Measurements from ENCODE around the gene SLC4A4. TPM values are rescaled to one million over a fixed set of nuclear protein-coding genes. Genes with fewer than 3 reads are reported as not detected.

Gene SLC4A4
- polyA plus RNA-seq, 3 donors, result 72.6 to 73.7 (median 72.6) TPM

DNA sequence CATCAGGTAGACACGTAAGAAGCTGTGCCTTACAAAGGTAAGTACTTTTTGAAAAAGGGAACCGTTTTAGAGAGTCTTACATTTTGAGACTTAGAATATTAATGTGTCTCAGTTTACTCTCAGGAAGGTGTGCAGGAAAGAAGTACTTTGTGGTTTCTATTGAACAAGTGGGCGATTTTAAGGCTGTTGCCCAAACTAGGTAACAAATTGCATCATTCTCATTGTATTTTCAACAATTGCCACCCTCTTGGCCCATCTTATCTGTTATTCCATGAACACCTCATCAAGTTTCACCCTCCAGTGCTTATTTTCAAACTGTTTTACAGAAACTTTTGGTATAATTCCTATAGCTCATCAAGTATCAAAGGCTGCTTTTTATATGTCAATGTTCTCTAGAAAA, 158.3 kb downstream of the SLC4A4 start:
- no peak for DNase-seq (ENCODE audit: extremely low read depth in 1 of 11, low read depth in 9 of 11, low spot score in 4 of 11)

DNA sequence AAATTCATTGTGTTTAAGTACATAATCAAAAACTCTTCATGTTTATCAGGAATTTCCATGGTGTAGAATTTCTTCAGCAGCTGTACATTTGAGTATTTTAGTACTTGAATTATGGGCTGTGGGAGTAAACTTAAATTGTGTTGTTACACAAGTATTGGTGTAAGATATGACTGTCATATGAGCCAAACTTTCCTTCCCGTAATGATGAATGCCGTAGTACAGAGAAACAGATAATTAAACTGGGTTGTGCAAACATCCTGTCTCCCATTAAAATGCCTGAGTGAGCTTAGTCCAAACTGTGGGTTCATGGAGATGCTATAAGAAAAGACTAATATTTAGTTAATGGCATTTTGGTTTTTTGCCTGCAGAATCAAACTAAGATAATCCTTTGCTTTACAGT, 159.2 kb downstream of the SLC4A4 start:
- DNase-seq (ENCODE audit: extremely low read depth in 1 of 11, low read depth in 9 of 11, low spot score in 4 of 11), result peak in 5 of 11 donors; percentile 3 to 20 (median 12)

DNA sequence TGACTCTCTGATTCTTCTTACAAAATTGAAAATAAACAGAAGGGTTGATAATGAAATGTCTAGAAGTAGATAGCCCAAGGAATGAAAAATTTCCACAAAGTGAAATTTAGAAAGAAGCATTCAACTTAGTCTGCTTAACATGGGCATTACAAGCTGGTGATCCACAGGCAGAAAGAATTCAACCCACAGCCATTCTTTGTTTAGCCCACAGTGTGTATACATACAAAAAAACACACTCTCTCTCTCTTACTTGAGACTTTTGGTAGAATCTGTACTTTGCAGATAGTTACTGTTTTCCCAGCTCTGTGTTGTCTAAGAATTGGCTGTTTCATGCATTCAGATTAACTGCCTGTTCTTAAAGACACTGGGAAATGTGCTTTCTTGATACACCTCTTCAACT, 159.8 kb downstream of the SLC4A4 start:
- no peak for DNase-seq (ENCODE audit: extremely low read depth in 1 of 11, low read depth in 9 of 11, low spot score in 4 of 11)

DNA sequence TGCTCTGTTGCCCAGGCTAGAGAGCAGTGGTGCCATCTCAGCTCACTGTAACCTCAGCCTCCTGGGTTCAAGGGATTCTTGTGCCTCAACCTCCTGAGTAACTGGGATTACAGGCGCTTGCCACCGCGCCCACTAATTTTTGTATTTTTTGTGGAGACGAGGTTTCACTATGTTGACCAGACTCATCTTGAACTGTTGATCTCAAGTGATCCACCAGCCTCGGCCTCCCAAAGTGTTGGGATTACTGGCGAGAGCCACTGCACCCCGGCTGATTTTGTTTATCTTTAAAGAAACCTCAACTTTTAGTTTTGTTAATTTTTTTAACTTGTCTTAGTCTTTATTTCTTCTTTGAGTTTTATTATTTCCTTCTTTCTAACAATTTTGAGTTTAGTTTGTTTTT, 163.2 kb downstream of the SLC4A4 start:
- no peak for DNase-seq (ENCODE audit: extremely low read depth in 1 of 11, low read depth in 9 of 11, low spot score in 4 of 11)

DNA sequence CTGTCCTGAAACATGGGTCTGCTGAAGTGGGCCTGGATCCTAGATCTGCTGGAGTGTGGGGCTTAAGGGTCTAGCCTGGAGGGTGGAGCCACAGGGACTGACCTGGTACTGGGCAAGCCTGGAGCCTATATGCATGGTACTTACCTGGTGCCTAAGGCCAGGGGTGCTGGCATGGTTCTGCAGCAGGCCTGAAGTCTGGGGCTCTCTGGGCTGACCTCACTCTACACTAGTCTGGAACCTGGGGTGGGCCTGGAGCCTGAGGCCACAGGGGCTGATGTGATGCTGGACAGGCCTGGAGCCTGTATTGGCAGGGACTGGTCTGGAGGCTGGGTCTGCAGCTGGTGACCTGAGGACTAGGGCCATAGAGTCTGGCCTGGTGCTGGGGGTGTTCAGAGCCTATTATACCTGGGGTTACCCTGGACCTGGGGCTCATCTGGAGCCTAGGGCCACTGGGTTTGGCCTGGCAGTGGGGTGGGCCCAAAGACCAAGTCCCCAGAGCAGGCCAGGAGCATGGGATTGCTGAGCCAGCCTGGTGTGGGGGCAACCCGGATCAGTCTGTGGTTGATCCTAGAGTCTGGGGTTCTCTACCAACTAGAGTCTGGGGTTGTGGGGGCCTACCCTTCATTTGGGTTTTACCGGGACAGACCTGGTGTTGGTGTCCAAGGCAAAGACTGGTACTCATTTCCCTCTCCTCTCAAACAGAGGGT, 179.6 kb downstream of the SLC4A4 start:
- no peak for DNase-seq (ENCODE audit: extremely low read depth in 1 of 11, low read depth in 9 of 11, low spot score in 4 of 11)

DNA sequence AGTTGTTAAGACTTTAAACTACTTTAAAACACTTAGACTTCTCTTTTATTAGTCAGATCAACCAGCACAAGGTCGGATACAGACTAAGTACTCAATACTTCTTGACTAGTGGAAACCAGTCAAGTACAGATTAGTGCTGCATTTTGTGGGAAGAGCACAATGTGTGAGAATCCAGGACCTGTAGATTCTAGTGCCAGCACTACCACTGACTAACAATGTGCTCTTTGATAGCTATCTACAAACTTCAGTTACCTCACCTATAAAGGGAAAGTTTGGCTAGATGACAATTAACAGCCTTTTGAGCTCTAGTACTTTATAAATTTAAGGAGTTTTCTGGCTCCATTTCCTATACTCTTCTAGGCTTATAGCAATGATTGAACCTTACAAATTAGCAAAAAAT, 181.5 kb downstream of the SLC4A4 start:
- DNase-seq (ENCODE audit: extremely low read depth in 1 of 11, low read depth in 9 of 11, low spot score in 4 of 11), result no peak

DNA sequence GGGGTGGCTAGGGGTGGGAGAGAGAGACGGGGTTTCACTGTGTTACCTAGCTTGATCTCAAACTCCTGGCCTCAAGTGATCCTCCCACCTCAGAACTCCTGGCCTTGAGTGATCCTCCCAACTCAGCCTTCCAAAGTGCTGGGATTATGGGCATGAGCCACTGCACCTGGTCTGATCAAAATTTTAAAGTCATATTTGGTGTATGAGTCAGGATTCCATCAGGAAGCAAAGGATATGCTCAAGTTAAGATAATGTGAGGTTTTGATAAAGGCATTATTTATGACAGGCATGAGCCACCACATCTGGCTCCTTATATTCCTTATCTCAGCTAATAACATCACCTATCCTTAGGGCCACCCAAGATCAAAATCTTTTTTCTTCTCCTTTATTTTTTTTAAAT, 182.0 kb downstream of the SLC4A4 start:
- no peak for DNase-seq (ENCODE audit: extremely low read depth in 1 of 11, low read depth in 9 of 11, low spot score in 4 of 11)

DNA sequence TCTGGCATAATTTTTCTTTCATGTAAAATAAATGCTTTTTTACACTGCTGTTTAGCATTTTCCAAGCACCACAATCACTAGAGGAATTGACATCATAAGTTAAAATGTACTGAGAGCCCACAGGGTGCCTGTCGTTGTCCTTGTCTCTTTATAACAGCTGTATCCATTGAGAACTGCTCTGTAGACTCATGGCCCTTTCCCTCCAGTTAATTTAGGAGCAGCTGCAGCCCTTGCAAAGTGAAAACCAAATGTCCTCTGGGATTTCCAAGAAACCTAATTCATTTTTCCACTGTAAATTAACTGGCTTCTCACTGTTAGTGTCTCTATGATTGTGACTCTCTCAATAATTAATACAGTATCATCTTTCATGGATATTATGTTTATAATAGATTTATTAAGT, 185.9 kb downstream of the SLC4A4 start:
- DNase-seq (ENCODE audit: extremely low read depth in 1 of 11, low read depth in 9 of 11, low spot score in 4 of 11), result no peak

DNA sequence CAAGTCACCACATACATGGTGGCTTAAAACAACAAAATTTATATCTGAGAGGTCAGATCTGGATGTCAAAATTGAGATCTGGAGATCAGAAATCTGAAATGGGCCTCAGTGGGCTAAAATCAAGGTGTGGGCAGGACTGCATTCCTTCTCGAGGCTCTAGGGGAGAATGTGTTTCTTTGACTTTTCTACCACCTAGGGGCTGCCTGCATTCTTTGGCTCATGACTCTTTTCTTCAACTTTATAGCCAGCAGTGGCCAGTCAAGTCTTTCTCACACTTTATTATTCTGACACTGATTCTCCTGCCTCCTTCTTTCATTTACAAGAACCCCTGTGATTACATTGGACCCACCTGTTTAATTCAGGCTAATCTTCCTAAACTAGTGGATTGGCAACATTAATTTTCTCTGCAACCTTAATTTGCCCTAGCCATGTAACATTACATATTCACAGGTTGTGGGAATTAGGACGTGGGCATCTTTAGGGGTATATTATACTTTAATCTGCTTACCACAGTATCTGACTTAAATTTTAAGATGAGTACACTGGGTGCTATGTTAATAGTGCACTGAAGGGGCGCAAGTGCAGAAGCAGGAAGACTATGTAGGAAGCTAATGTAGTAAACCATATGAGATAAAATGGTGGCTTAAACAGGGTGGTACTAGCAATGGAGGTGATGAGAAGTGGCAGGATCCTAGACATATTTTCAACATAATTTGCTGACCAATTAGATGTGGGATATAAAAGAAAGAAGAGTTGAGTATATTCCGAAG, 188.0 kb downstream of the SLC4A4 start:
- no peak for DNase-seq (ENCODE audit: extremely low read depth in 1 of 11, low read depth in 9 of 11, low spot score in 4 of 11)

DNA sequence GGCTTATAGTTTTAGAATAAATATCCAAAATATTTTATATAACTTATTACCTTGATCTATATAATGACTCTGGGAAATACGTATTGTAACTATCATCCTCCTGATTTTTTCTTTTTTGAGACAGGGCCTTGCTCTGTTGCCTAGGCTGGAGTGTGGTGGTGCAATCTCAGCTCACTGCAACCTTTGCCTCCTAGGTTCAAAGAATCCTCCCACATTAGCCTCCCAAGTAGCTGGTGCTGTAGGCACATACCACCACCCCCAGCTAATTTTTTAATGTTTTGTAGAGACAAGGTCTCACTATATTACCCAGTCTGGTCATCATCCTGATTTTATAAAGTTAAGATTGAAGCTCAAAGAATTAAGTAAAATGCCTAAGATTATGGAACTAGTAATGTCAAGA, 193.6 kb downstream of the SLC4A4 start:
- no peak for DNase-seq (ENCODE audit: extremely low read depth in 1 of 11, low read depth in 9 of 11, low spot score in 4 of 11)

DNA sequence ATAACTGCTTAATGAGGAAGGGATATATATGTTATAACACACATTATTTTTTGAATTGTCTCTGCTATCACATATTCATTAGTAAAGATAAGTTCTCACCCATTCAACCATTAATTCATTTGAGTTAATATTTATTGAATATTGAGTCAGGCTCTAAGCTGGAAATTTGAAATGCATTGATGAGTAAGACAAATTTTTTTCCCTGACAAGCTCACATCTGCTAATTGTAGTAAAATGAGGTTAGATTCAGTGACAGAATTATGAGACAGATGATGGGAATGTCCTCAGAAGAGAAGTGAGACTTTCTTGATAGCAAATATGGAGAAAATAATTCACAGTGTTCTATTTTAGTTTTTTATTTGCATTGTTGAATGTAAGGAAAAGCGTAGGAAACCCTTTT, 194.3 kb downstream of the SLC4A4 start:
- DNase-seq (ENCODE audit: extremely low read depth in 1 of 11, low read depth in 9 of 11, low spot score in 4 of 11), result no peak

DNA sequence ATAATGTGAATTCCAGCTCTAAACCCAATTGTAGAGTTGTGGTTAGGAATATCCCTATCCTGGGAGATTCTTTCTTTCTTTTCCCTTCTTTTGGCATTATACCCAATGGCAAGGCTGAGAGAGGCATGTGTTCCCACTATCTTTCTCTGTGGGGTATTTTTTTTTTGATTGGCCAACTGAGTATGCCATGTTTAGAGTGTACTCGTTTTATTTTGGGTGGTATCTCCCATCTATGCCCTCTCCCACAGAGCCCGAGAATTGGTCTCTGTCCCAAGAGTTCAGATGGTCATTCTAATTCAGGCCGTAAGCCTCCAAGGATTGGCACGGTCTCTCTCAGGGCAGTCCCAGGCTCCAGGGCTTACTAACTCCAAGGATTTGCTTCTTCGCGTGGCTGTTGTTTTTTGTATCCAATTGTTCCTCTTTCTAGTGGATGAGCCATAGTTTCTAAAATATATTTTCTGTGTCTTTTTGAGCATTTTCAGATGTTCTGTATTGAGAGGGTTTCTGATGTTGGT, 198.8 kb downstream of the SLC4A4 start:
- no peak for DNase-seq (ENCODE audit: extremely low read depth in 1 of 11, low read depth in 9 of 11, low spot score in 4 of 11)

DNA sequence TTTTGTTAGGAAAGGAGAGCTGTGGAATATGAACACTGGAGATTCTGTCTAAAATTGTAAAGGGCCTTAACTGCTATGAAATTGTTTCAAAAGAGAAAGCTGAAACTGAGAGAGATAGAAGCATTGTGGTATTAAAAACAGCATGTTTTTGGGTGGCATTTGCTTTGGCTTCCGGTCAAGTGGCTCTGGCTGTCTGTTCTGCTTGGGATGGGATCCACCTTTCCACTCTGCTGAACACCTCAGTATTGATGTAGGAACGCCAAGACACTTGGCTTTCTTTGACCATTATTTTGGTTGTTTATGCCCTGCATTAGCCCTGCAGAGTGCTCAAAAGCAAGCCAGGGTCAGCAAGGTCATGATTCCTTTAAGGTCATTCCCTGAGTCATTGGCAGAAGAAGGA, 199.7 kb downstream of the SLC4A4 start:
- DNase-seq (ENCODE audit: extremely low read depth in 1 of 11, low read depth in 9 of 11, low spot score in 4 of 11), result no peak

DNA sequence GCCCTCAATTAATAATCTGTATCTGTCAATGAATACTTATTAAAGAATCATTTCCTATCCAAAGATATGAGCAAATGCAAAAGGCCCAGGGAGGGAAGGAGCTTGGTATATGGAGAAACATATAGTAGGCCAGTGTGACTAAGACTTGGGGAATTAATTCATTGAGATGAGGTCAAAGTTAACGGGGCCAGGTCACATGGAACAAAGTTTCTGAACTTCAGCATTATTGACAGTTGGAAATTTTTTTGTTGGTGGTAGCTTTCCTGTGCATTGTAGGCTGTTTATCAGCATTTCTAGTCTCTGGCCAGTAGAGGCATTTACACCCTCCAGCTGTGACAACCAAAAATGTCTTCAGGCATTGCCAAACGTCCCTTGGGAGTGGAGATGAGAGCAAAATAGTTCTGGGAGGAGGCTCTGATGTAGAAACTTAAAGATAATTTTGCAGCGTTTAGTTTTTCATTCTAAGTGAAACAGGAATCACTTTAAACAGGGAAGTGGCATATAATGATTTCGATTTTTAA, 202.0 kb downstream of the SLC4A4 start:
- no peak for DNase-seq (ENCODE audit: extremely low read depth in 1 of 11, low read depth in 9 of 11, low spot score in 4 of 11)

DNA sequence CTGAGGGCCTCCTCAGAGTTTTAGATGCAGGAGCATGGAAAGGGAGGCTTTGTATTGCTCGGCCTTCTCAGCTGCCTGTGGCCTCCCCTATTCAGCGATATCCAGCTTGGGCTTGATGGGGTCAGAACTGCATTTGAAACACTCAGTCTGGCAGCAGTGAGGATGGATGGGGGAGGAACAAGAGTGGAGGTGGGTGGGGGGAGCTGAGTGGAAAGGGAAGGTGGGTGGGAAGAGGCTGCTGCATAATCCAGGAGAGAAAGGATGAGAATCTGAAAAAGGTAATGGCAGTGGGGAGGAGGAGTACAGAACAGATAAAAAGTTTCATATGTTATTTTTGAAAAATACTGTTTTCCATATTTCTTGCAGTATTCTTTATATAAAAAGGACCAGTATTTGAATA, 202.7 kb downstream of the SLC4A4 start:
- DNase-seq (ENCODE audit: extremely low read depth in 1 of 11, low read depth in 9 of 11, low spot score in 4 of 11), result no peak

DNA sequence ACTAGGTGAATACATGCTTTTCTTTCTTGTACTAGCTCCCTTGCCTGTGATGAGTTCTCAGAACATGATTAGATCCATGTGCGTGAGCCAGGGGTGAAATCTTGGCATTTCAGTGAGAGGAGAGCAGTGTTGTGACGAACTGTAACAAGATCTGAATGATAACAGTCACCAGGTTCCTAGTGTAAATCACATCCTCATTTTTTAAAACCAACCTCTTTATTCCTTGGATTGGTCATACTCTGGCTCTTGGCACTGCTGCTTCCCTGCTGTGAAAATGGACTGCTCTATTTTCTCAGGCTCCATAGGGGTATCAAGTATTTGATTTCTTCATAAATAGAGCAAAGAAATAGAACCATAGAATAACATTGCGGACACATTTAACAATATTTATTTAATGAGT, 206.3 kb downstream of the SLC4A4 start:
- DNase-seq (ENCODE audit: extremely low read depth in 1 of 11, low read depth in 9 of 11, low spot score in 4 of 11), result no peak

DNA sequence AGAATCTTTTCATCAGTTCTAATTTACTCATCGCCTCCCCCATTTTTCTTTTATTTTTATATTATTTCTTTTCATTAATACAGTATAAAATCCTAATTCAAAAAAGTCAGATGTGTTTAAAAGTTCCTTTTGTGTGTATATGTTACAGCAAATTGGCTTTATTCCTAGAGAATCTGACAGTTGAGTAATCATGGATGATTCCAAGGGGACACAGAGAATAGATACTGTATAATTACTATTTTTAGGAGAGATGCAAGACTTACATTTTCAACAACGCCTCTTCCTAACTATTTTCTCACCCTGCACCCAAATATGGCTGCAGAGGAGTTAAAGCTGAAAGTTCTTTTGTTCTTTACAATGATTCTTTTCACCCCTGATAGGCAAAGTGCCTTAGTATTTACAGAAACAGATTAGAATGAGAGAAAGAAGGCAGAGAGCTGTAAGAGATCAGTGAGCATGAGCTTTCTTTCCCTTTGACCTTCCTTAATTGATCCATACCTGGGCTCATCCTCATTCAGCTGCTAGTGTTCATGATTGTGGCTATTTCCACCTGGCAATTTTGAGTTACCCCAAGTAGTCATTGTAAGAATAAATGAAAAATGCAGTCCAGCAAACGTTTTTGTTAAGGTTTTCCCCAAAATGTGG, 210.8 kb downstream of the SLC4A4 start:
- DNase-seq (ENCODE audit: extremely low read depth in 1 of 11, low read depth in 9 of 11, low spot score in 4 of 11), result no peak

DNA sequence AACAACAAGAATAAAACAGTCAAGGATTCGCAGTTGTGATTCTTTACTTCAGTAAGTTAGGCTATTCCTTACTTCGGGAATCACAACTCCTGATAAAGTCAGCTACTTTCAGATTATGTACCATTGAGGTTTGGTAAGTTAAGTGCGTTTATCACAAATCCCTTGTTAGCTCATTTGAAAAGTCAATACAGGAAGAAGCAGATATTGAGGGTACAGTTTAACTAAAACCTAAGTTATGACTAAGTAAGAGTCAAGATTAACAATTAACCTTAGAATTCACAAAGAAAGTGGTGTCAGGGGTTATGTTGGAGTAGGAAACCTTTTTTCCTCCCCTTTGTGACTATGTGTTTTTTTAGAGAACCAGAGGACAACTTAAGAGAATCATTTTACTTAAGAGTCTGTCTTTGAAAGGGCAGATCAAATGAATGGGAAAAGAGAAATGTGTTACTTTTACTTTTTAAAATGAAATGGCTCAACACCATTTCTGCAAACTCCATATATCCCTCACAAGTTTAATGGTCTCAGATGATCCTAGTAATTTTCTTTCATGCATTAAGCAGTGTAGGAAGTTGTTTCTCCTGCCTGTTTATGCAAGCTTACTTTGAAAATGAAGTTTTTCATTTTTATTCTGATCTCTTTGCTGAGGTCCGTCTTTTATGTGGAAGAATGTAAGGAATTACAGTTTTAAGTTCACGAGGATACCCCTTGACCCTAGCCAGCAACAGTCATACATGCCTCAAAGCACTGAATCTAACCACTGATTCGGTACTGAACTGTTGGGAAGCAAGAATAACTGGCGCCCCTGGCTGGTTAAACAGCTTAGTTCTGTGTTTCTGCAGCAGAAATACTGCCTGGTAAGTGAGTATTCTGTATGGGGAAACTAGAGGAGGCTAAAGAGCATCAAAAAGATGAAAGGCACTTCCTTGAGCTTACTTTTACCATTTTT, 211.7 kb downstream of the SLC4A4 start:
- peak in 10 of 11 donors; percentile 10 to 31 (median 21) for DNase-seq (ENCODE audit: extremely low read depth in 1 of 11, low read depth in 9 of 11, low spot score in 4 of 11)

DNA sequence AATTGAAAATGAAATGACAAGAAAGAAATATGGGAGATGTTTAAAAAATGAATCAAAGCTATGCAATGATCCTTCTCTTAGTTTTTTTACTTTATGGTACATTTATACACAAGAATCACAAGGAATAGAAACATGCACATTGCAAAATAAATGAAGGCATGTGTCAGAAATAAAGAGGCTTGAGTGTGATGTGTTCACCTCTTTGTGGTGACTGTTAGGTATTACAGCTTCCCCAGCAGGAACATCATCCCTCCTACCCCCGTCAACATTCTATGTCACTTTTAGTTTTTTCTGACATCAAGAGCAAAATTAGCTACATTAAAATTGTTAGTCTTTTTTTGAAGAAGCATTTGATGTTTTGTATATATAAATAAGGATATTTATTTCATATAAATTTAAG, 214.8 kb downstream of the SLC4A4 start:
- DNase-seq (ENCODE audit: extremely low read depth in 1 of 11, low read depth in 9 of 11, low spot score in 4 of 11), result peak in 3 of 11 donors; percentile 4 to 7 (median 5)

All from renal cortex interstitium (tissue), 11 donors.